Lung (tissue), 12 donors: Measurements from ENCODE around the gene ALX1. TPM values are rescaled to one million over a fixed set of nuclear protein-coding genes. Genes with fewer than 3 reads are reported as not detected.
A peak's percentile ranks its signal among the peaks of the same experiment; 100 is the strongest.

Source experiments
- ATAC-seq: fragments of 200-7000 bp; cut with Tn5 transposase; one replicate; pipeline ENCODE4 v1.9.1; 2020; ENCODE audit warnings: moderate number of reproducible peaks; ENCODE audit not compliant: insufficient read depth, low FRiP score
- DNase-seq, 3 donors: peaks; one replicate each; pipeline ENCODE4 v3.0.0-alpha.2; 2013 to 2017
- H3K27ac ChIP-seq, 2 donors: one replicate each; pipeline ENCODE4 v1.5.1; 2013; ENCODE audit warnings: mild to moderate bottlenecking in 2 of 2, moderate library complexity in 2 of 2, control low read depth in 1 of 2, inconsistent platforms in 1 of 2, low read depth in 1 of 2, low read length in 1 of 2
- H3K27me3 ChIP-seq, 3 donors: one replicate each; pipeline ENCODE4 v1.5.1; 2013; ENCODE audit warnings: low read length in 2 of 3; ENCODE audit not compliant: control insufficient read depth in 3 of 3, insufficient read depth in 3 of 3
- H3K36me3 ChIP-seq, 4 donors: one replicate each; pipeline ENCODE4 v1.5.1; 2013; ENCODE audit warnings: low read length in 4 of 4, mild to moderate bottlenecking in 1 of 4, moderate library complexity in 1 of 4; ENCODE audit not compliant: control insufficient read depth in 4 of 4, insufficient read depth in 4 of 4
- H3K4me1 ChIP-seq, 5 donors: one replicate each; pipeline ENCODE4 v1.5.1; 2013; ENCODE audit warnings: low read length in 5 of 5, mild to moderate bottlenecking in 2 of 5, moderate library complexity in 1 of 5; ENCODE audit not compliant: control insufficient read depth in 5 of 5, insufficient read depth in 5 of 5
- H3K4me3 ChIP-seq: one replicate; pipeline ENCODE4 v1.5.1; 2013; ENCODE audit warnings: mild to moderate bottlenecking, control low read depth, moderate library complexity
- H3K9ac ChIP-seq, 2 donors: one replicate each; pipeline ENCODE4 v1.5.1; 2013; ENCODE audit warnings: low read length in 2 of 2, control low read depth in 1 of 2; ENCODE audit not compliant: insufficient read depth in 1 of 2
- H3K9me3 ChIP-seq, 4 donors: one replicate each; pipeline ENCODE4 v1.5.1; 2013; ENCODE audit warnings: low read length in 3 of 4, mild to moderate bottlenecking in 1 of 4, moderate library complexity in 1 of 4; ENCODE audit not compliant: control insufficient read depth in 4 of 4, insufficient read depth in 3 of 4
- CTCF ChIP-seq: IDR thresholded peaks from 2 replicates; pipeline ENCODE4 v1.5.1; 2012; ENCODE audit warnings: mild to moderate bottlenecking; ENCODE audit errors: control extremely low read depth, extremely low read depth
- WGBS, 2 donors: extraction: QIAGEN DNeasy Blood & Tissue Kit; methylation state at CpG; one replicate each; pipeline ENCODE4 v1.1.7; 2013; 5-methylcytosine and 5-hydroxymethylcytosine counted together
- polyA plus RNA-seq, 2 donors: library from polyadenylated mRNA; stranded (reverse); fragments of 200-250 nt; gene quantifications; one replicate each; pipeline ENCODE4 v1.2.1, GENCODE V29; 2013
- total RNA-seq, 2 donors: library from RNA; depleted of rRNA in 1 of 2; stranded (reverse); fragments of >200 nt in 1 of 2; gene quantifications; one replicate each; pipeline ENCODE4 v1.2.1, GENCODE V29; 2014 to 2021
- donor health status: control.
- donor health status: control.
- donor health status: Bipolar disorder and iron deficiency.
- donor health status: healthy.
- donor health status: DM: yes; HTN: yes; CAD: no.

ALX1 gene
- total and polyA plus RNA-seq, 4 donors: 0.08 to 0.17 (median 0.13) TPM

- H3K27ac ChIP-seq: no peak overlapping the region
- no peak overlapping the region for H3K9ac ChIP-seq
- WGBS, 2 donors: 31 to 41% methylated on average over 2 of the region's 2 CpGs
- no peak for TF ChIP-seq CTCF
- H3K4me3 ChIP-seq: no peak overlapping the region
- H3K36me3 ChIP-seq: no peaks in the 10 kb centered on the region
- H3K9me3 ChIP-seq: no peaks in the 10 kb centered on the region
- ATAC-seq (no peak), DNase-seq (no peak)
- peaks cover 0 to 10% (median 8%) of the 10 kb centered on the region in 3 donors for H3K27me3 ChIP-seq
- H3K4me1 ChIP-seq: no peaks in the 10 kb centered on the region
Measured at GRCh38 chr12:85299053-85299452, 19.0 kb downstream of the ALX1 start.

GRCh38 chr12:85301051-85301450, 21.0 kb downstream of the ALX1 start:
- H3K4me3 ChIP-seq: no peak overlapping the region
- no peak for TF ChIP-seq CTCF
- H3K9ac ChIP-seq: no peak overlapping the region
- DNase-seq: no peak
- no peaks in the 10 kb centered on the region for H3K4me1 ChIP-seq
- no peak for ATAC-seq
- no peak overlapping the region for H3K27ac ChIP-seq
- WGBS, 2 donors: 40 to 56% methylated on average over 7 of the region's 7 CpGs
- no peaks in the 10 kb centered on the region for H3K9me3 ChIP-seq
- peaks cover 0 to 16% (median 9%) of the 10 kb centered on the region in 3 donors for H3K27me3 ChIP-seq
- H3K36me3 ChIP-seq: no peaks in the 10 kb centered on the region

GRCh38 chr12:85308374-85308773, 28.4 kb downstream of the ALX1 start:
- ATAC-seq: no peak
- Histone ChIP-seq H3K4me1 (peaks cover 0 to 7% (median 0%) of the 10 kb centered on the region in 5 donors), H3K27me3 (peaks cover 0 to 15% (median 8%) of the 10 kb centered on the region in 3 donors), H3K9me3 (no peaks in the 10 kb centered on the region), H3K4me3 (no peak overlapping the region), H3K9ac (no peak overlapping the region), H3K27ac (no peak overlapping the region), H3K36me3 (no peaks in the 10 kb centered on the region)
- peak in 1 of 3 donors; percentile 16 for DNase-seq
- TF ChIP-seq CTCF: no peak
- 55 to 57% methylated on average over 5 of the region's 5 CpGs for WGBS, 2 donors

- ATAC-seq (no peak), DNase-seq (peak in 1 of 3 donors; percentile 15)
- H3K4me1 ChIP-seq: peaks cover 0 to 7% (median 0%) of the 10 kb centered on the region in 5 donors
- no peak overlapping the region for H3K9ac ChIP-seq
- H3K4me3 ChIP-seq: no peak overlapping the region
- peaks cover 0 to 13% (median 8%) of the 10 kb centered on the region in 3 donors for H3K27me3 ChIP-seq
- H3K36me3 ChIP-seq: no peaks in the 10 kb centered on the region
- 53 to 54% methylated on average over 5 of the region's 5 CpGs for WGBS, 2 donors
- H3K27ac ChIP-seq: no peak overlapping the region
- H3K9me3 ChIP-seq: no peaks in the 10 kb centered on the region
- no peak for TF ChIP-seq CTCF
Measured at GRCh38 chr12:85309125-85309566, 29.1 kb downstream of the ALX1 start.
